H1 (cell line): ENCODE measurements around the gene TMEM144.

Experiments used
- CEBPB ChIP-seq: IDR thresholded peaks from 2 replicates; pipeline ENCODE4 v1.6.1; 2012; ENCODE audit warnings: low read depth, low read length
- CTCF ChIP-seq, 3 experiments: IDR thresholded peaks; 1 replicate in 2 of 3; 2 replicates in 1 of 3; pipeline versions ENCODE4 v1.5.1 to v1.6.1; 2011; ENCODE audit warnings: low read length in 3 of 3, mild to moderate bottlenecking in 3 of 3, inconsistent platforms in 2 of 3, low read depth in 1 of 3, moderate library complexity in 1 of 3; ENCODE audit not compliant: insufficient read depth in 1 of 3; ENCODE audit errors: control extremely low read depth in 1 of 3
- EZH2 ChIP-seq: fragments of 200-600 bp; sonication (generic); IDR thresholded peaks from 2 replicates; pipeline ENCODE4 v1.7.1; 2012; ENCODE audit warnings: low read depth, mild to moderate bottlenecking, moderate library complexity, low read length, inconsistent platforms; ENCODE audit not compliant: severe bottlenecking
- POLR2A ChIP-seq, 2 experiments: IDR thresholded peaks; 1 replicate in 1 of 2; 2 replicates in 1 of 2; pipeline ENCODE4 v1.6.1; 2011; ENCODE audit warnings: low read depth in 2 of 2, low read length in 2 of 2, mild to moderate bottlenecking in 2 of 2; ENCODE audit errors: control extremely low read depth in 1 of 2
- RFX5 ChIP-seq: IDR thresholded peaks from 2 replicates; pipeline ENCODE4 v1.6.1; 2011; ENCODE audit warnings: low read depth, low read length, improper control_type of control experiment, borderline replicate concordance
- SP1 ChIP-seq: IDR thresholded peaks from 2 replicates; pipeline ENCODE4 v1.6.1; 2011; ENCODE audit warnings: low read depth, low read length
- SRF ChIP-seq: IDR thresholded peaks from 2 replicates; pipeline ENCODE4 v1.6.1; 2011; ENCODE audit warnings: mild to moderate bottlenecking, low read depth, low read length, moderate library complexity
- TAF1 ChIP-seq: IDR thresholded peaks from 2 replicates; pipeline ENCODE4 v1.6.1; 2011; ENCODE audit warnings: mild to moderate bottlenecking, low read depth, low read length
- TEAD4 ChIP-seq: IDR thresholded peaks from 2 replicates; pipeline ENCODE4 v1.6.1; 2012; ENCODE audit warnings: low read depth, low read length, inconsistent platforms, mixed read lengths

GRCh38 chr4:158234671-158235070, 24.4 kb downstream of the TMEM144 start:
- TF ChIP-seq POLR2A (IDR thresholded peaks at IDR 0.05; ENCODE audit: control extremely low read depth in 1 of 2, low read depth in 2 of 2, low read length in 2 of 2) (no peak), EZH2 (no peak), CTCF (IDR thresholded peaks at IDR 0.05; ENCODE audit: control extremely low read depth in 1 of 3, insufficient read depth in 1 of 3, low read depth in 1 of 3, low read length in 3 of 3) (no peak), RFX5 (no peak), SRF (no peak), CEBPB (no peak), TEAD4 (no peak), TAF1 (no peak), SP1 (no peak)
